ENCODE results near the gene LPAR1. TPM values are rescaled to one million over a fixed set of nuclear protein-coding genes. Genes with fewer than 3 reads are reported as not detected.
"Not testable (repeated sequence)": the region's sequence is repeated elsewhere in the genome, so short reads cannot be mapped to it uniquely, and the experiment has no call there.

Gene LPAR1
- polyA plus RNA-seq, 1 experiment, result 581 TPM

GRCh38 chr9:110828264-110828663 is 210.0 kb downstream of the LPAR1 start:
- ChIA-PET POLR2A (no interaction called here), CTCF (no interaction called here)
- Histone ChIP-seq H3K4me3 (ENCODE audit: low read depth, low read length) (no peak overlapping the region), H3K27me3 (ENCODE audit: control insufficient read depth, insufficient read depth, low read length) (no peaks in the 10 kb centered on the region), H3K27ac (ENCODE audit: low read depth, low read length) (no peak overlapping the region), H3K9me3 (ENCODE audit: control insufficient read depth, insufficient read depth, low read length) (peaks cover 5% of the 10 kb centered on the region; the same call in 1 of the 2 replicates)
- DNase-seq (ENCODE audit: low read depth, low spot score), result no peak
- no peak for TF ChIP-seq CTCF (IDR thresholded peaks at IDR 0.05; ENCODE audit: low read depth, low read length)

- H3K27me3 ChIP-seq (ENCODE audit: control insufficient read depth, insufficient read depth, low read length); DNase-seq (ENCODE audit: low read depth, low spot score); CTCF ChIA-PET; H3K27ac ChIP-seq (ENCODE audit: low read depth, low read length); POLR2A ChIA-PET; H3K4me3 ChIP-seq (ENCODE audit: low read depth, low read length); H3K9me3 ChIP-seq (ENCODE audit: control insufficient read depth, insufficient read depth, low read length): not testable (repeated sequence)
These were observed 211.9 kb downstream of the LPAR1 start for GRCh38 chr9:110826400-110826799.

- Histone ChIP-seq H3K27me3 (ENCODE audit: control insufficient read depth, insufficient read depth, low read length) (no peaks in the 10 kb centered on the region), H3K9me3 (ENCODE audit: control insufficient read depth, insufficient read depth, low read length) (peaks cover 5% of the 10 kb centered on the region; the same call in 1 of the 2 replicates), H3K27ac (ENCODE audit: low read depth, low read length) (no peak overlapping the region), H3K4me3 (ENCODE audit: low read depth, low read length) (no peak overlapping the region)
- ChIA-PET POLR2A (no interaction called here), CTCF (no interaction called here)
- no peak for DNase-seq (ENCODE audit: low read depth, low spot score)
- no peak for TF ChIP-seq CTCF (IDR thresholded peaks at IDR 0.05; ENCODE audit: low read depth, low read length)
These were observed 212.3 kb downstream of the LPAR1 start for GRCh38 chr9:110825950-110826349.

GRCh38 chr9:110825129-110825528 is 213.1 kb downstream of the LPAR1 start:
- POLR2A ChIA-PET; DNase-seq (ENCODE audit: low read depth, low spot score); H3K9me3 ChIP-seq (ENCODE audit: control insufficient read depth, insufficient read depth, low read length); H3K4me3 ChIP-seq (ENCODE audit: low read depth, low read length); H3K27me3 ChIP-seq (ENCODE audit: control insufficient read depth, insufficient read depth, low read length); H3K27ac ChIP-seq (ENCODE audit: low read depth, low read length); CTCF ChIA-PET: not testable (repeated sequence)

Small RNA genes lying within 50 kb of the gene (small RNA-seq; reads per million reads assigned to genes)
- gene RF00019 (ENCODE audit: insufficient read length, low read depth) (not detected), gene RNU6-432P (ENCODE audit: insufficient read length, low read depth) (not detected)

All from AG04450 (cell line).